Activated CD4-positive, alpha-beta T cell treated with anti-CD3 and anti-CD28 coated beads for 48 hours (primary cell): ENCODE measurements around the gene AQP11.
"Not testable (repeated sequence)": the region's sequence is repeated elsewhere in the genome, so short reads cannot be mapped to it uniquely, and the experiment has no call there.

Experiments
- DNase-seq: peaks from one replicate; pipeline ENCODE4 v3.0.0-alpha.2; 2020

Gene AQP11

GRCh38 chr11:77593883-77594282 lies 4.1 kb downstream of the AQP11 start:
- DNase-seq, result no peak

- no peak for DNase-seq
Observed at GRCh38 chr11:77596626-77597025, 6.9 kb downstream of the AQP11 start.

GRCh38 chr11:77598195-77598594 lies 8.4 kb downstream of the AQP11 start:
- no peak for DNase-seq

GRCh38 chr11:77602381-77603088 lies 12.8 kb downstream of the AQP11 start:
- DNase-seq, result no peak

- no peak for DNase-seq
Observed at GRCh38 chr11:77604281-77604680, 14.5 kb downstream of the AQP11 start.

- no peak for DNase-seq
Observed at GRCh38 chr11:77609234-77609633, 19.5 kb downstream of the AQP11 start.

GRCh38 chr11:77611921-77612320 lies 22.2 kb downstream of the AQP11 start:
- no peak for DNase-seq

- no peak for DNase-seq
Observed at GRCh38 chr11:77617892-77618291, 28.1 kb downstream of the AQP11 start.

- no peak for DNase-seq
Observed at GRCh38 chr11:77619576-77620198, 29.9 kb downstream of the AQP11 start.

GRCh38 chr11:77630157-77630710 lies 40.5 kb downstream of the AQP11 start:
- no peak for DNase-seq

- not testable (repeated sequence) for DNase-seq
Observed at GRCh38 chr11:77633926-77634325, 44.2 kb downstream of the AQP11 start.

- DNase-seq, result no peak
Observed at GRCh38 chr11:77636731-77637344, 47.1 kb downstream of the AQP11 start.

GRCh38 chr11:77637345-77638165 lies 47.8 kb downstream of the AQP11 start, which contains the start of gene CLNS1A:
Gene CLNS1A, minus strand, starts transcription at chr11:77637794. Its CDS starts 80 bp downstream, at chr11:77637714.
- peak; percentile 88 for DNase-seq

- DNase-seq, result no peak
Observed at GRCh38 chr11:77642228-77642627, 52.5 kb downstream of the AQP11 start.

GRCh38 chr11:77644887-77645286 lies 55.1 kb downstream of the AQP11 start:
- no peak for DNase-seq

GRCh38 chr11:77647654-77648305 lies 58.0 kb downstream of the AQP11 start:
- no peak for DNase-seq

- DNase-seq, result no peak
Observed at GRCh38 chr11:77650123-77650522, 60.4 kb downstream of the AQP11 start.

- no peak for DNase-seq
Observed at GRCh38 chr11:77654770-77655434, 65.1 kb downstream of the AQP11 start.

- DNase-seq, result no peak
Observed at GRCh38 chr11:77656362-77656761, 66.6 kb downstream of the AQP11 start.

- DNase-seq, result no peak
Observed at GRCh38 chr11:77658213-77659013, 68.7 kb downstream of the AQP11 start.
